Measurements from ENCODE around the gene PELO.

The PELO gene

GRCh38 chr5:52758014-52758413 is 29.7 kb upstream of the PELO start:
- no peak overlapping the region for H3K27ac ChIP-seq (ENCODE audit: insufficient read depth in 1 of 2, low read depth in 1 of 2, low read length in 2 of 2, poor library complexity in 1 of 2, severe bottlenecking in 2 of 2)
- no peak overlapping the region for H3K4me3 ChIP-seq (ENCODE audit: control insufficient read depth in 1 of 7, extremely low read depth in 1 of 7, insufficient read depth in 4 of 7, low read depth in 2 of 7, low read length in 6 of 7)
- no peak for DNase-seq
- peaks cover 0 to 2% (median 0%) of the 10 kb centered on the region in 5 experiments for H3K27me3 ChIP-seq (replicated peaks in 2 of 5; ENCODE audit: control insufficient read depth in 4 of 5, insufficient read depth in 5 of 5, low read length in 4 of 5)
- H3K9me3 ChIP-seq (ENCODE audit: control extremely low read depth in 1 of 5, control insufficient read depth in 4 of 5, insufficient read depth in 2 of 5, low read depth in 1 of 5, low read length in 4 of 5), result no peaks in the 10 kb centered on the region
- H3K4me1 ChIP-seq (ENCODE audit: control extremely low read depth in 1 of 4, control insufficient read depth in 4 of 4, insufficient read depth in 4 of 4, low read length in 3 of 4), result no peaks in the 10 kb centered on the region
- 97% methylated on average over 4 of the region's 5 CpGs for WGBS (ENCODE audit: insufficient coverage)
- POLR2A ChIA-PET, result no interaction called here
- CTCF ChIA-PET, result no interaction called here
- no peaks in the 10 kb centered on the region for H3K36me3 ChIP-seq (ENCODE audit: control insufficient read depth in 4 of 4, insufficient read depth in 4 of 4, low read length in 3 of 4)

- POLR2A ChIA-PET, result no interaction called here
- H3K27me3 ChIP-seq (replicated peaks in 2 of 5; ENCODE audit: control insufficient read depth in 4 of 5, insufficient read depth in 5 of 5, low read length in 4 of 5), result no peaks in the 10 kb centered on the region
- H3K4me1 ChIP-seq (ENCODE audit: control extremely low read depth in 1 of 4, control insufficient read depth in 4 of 4, insufficient read depth in 4 of 4, low read length in 3 of 4), result no peaks in the 10 kb centered on the region
- no peak for DNase-seq
- H3K9me3 ChIP-seq (ENCODE audit: control extremely low read depth in 1 of 5, control insufficient read depth in 4 of 5, insufficient read depth in 2 of 5, low read depth in 1 of 5, low read length in 4 of 5), result no peaks in the 10 kb centered on the region
- WGBS (ENCODE audit: insufficient coverage), result no CpG with 5 or more reads among the region's 1 CpG
- H3K36me3 ChIP-seq (ENCODE audit: control insufficient read depth in 4 of 4, insufficient read depth in 4 of 4, low read length in 3 of 4), result no peaks in the 10 kb centered on the region
- H3K27ac ChIP-seq (ENCODE audit: insufficient read depth in 1 of 2, low read depth in 1 of 2, low read length in 2 of 2, poor library complexity in 1 of 2, severe bottlenecking in 2 of 2), result no peak overlapping the region
- no peak overlapping the region for H3K4me3 ChIP-seq (ENCODE audit: control insufficient read depth in 1 of 7, extremely low read depth in 1 of 7, insufficient read depth in 4 of 7, low read depth in 2 of 7, low read length in 6 of 7)
- CTCF ChIA-PET, result interaction anchor here (0.7 kb wide), 1 partner anchor 45 kb away, joined by 3 read pairs; no protein-coding TSS in a partner anchor
Observed at GRCh38 chr5:52759331-52759730, 28.4 kb upstream of the PELO start.

- CTCF ChIA-PET, result no interaction called here
- Histone ChIP-seq H3K27me3 (replicated peaks in 2 of 5; ENCODE audit: control insufficient read depth in 4 of 5, insufficient read depth in 5 of 5, low read length in 4 of 5) (no peaks in the 10 kb centered on the region), H3K36me3 (ENCODE audit: control insufficient read depth in 4 of 4, insufficient read depth in 4 of 4, low read length in 3 of 4) (no peaks in the 10 kb centered on the region), H3K27ac (ENCODE audit: insufficient read depth in 1 of 2, low read depth in 1 of 2, low read length in 2 of 2, poor library complexity in 1 of 2, severe bottlenecking in 2 of 2) (no peak overlapping the region), H3K4me3 (ENCODE audit: control insufficient read depth in 1 of 7, extremely low read depth in 1 of 7, insufficient read depth in 4 of 7, low read depth in 2 of 7, low read length in 6 of 7) (no peak overlapping the region), H3K9me3 (ENCODE audit: control extremely low read depth in 1 of 5, control insufficient read depth in 4 of 5, insufficient read depth in 2 of 5, low read depth in 1 of 5, low read length in 4 of 5) (no peaks in the 10 kb centered on the region), H3K4me1 (ENCODE audit: control extremely low read depth in 1 of 4, control insufficient read depth in 4 of 4, insufficient read depth in 4 of 4, low read length in 3 of 4) (no peaks in the 10 kb centered on the region)
- WGBS (ENCODE audit: insufficient coverage), result no CpG with 5 or more reads among the region's 1 CpG
- POLR2A ChIA-PET, result no interaction called here
- no peak for DNase-seq
Observed at GRCh38 chr5:52760695-52761366, 26.9 kb upstream of the PELO start.

GRCh38 chr5:52767217-52767743 is 20.4 kb upstream of the PELO start:
- CTCF ChIA-PET, result no interaction called here
- Histone ChIP-seq H3K4me1 (ENCODE audit: control extremely low read depth in 1 of 4, control insufficient read depth in 4 of 4, insufficient read depth in 4 of 4, low read length in 3 of 4) (no peaks in the 10 kb centered on the region), H3K36me3 (ENCODE audit: control insufficient read depth in 4 of 4, insufficient read depth in 4 of 4, low read length in 3 of 4) (no peaks in the 10 kb centered on the region), H3K9me3 (ENCODE audit: control extremely low read depth in 1 of 5, control insufficient read depth in 4 of 5, insufficient read depth in 2 of 5, low read depth in 1 of 5, low read length in 4 of 5) (no peaks in the 10 kb centered on the region), H3K27ac (ENCODE audit: insufficient read depth in 1 of 2, low read depth in 1 of 2, low read length in 2 of 2, poor library complexity in 1 of 2, severe bottlenecking in 2 of 2) (no peak overlapping the region), H3K27me3 (replicated peaks in 2 of 5; ENCODE audit: control insufficient read depth in 4 of 5, insufficient read depth in 5 of 5, low read length in 4 of 5) (no peaks in the 10 kb centered on the region), H3K4me3 (ENCODE audit: control insufficient read depth in 1 of 7, extremely low read depth in 1 of 7, insufficient read depth in 4 of 7, low read depth in 2 of 7, low read length in 6 of 7) (no peak overlapping the region)
- no peak for DNase-seq
- WGBS (ENCODE audit: insufficient coverage), result 100% methylated on average over 1 of the region's 2 CpGs
- POLR2A ChIA-PET, result no interaction called here

- H3K4me3 ChIP-seq (ENCODE audit: control insufficient read depth in 1 of 7, extremely low read depth in 1 of 7, insufficient read depth in 4 of 7, low read depth in 2 of 7, low read length in 6 of 7), result no peak overlapping the region
- WGBS (ENCODE audit: insufficient coverage), result 100% methylated on average over 1 of the region's 1 CpG
- CTCF ChIA-PET, result no interaction called here
- POLR2A ChIA-PET, result no interaction called here
- DNase-seq, result no peak
- no peaks in the 10 kb centered on the region for H3K9me3 ChIP-seq (ENCODE audit: control extremely low read depth in 1 of 5, control insufficient read depth in 4 of 5, insufficient read depth in 2 of 5, low read depth in 1 of 5, low read length in 4 of 5)
- H3K36me3 ChIP-seq (ENCODE audit: control insufficient read depth in 4 of 4, insufficient read depth in 4 of 4, low read length in 3 of 4), result no peaks in the 10 kb centered on the region
- no peak overlapping the region for H3K27ac ChIP-seq (ENCODE audit: insufficient read depth in 1 of 2, low read depth in 1 of 2, low read length in 2 of 2, poor library complexity in 1 of 2, severe bottlenecking in 2 of 2)
- H3K4me1 ChIP-seq (ENCODE audit: control extremely low read depth in 1 of 4, control insufficient read depth in 4 of 4, insufficient read depth in 4 of 4, low read length in 3 of 4), result no peaks in the 10 kb centered on the region
- no peaks in the 10 kb centered on the region for H3K27me3 ChIP-seq (replicated peaks in 2 of 5; ENCODE audit: control insufficient read depth in 4 of 5, insufficient read depth in 5 of 5, low read length in 4 of 5)
Observed at GRCh38 chr5:52767766-52768480, 19.8 kb upstream of the PELO start.

GRCh38 chr5:52769061-52769460 is 18.7 kb upstream of the PELO start:
- Histone ChIP-seq H3K4me3 (ENCODE audit: control insufficient read depth in 1 of 7, extremely low read depth in 1 of 7, insufficient read depth in 4 of 7, low read depth in 2 of 7, low read length in 6 of 7) (no peak overlapping the region), H3K36me3 (ENCODE audit: control insufficient read depth in 4 of 4, insufficient read depth in 4 of 4, low read length in 3 of 4) (no peaks in the 10 kb centered on the region), H3K9me3 (ENCODE audit: control extremely low read depth in 1 of 5, control insufficient read depth in 4 of 5, insufficient read depth in 2 of 5, low read depth in 1 of 5, low read length in 4 of 5) (no peaks in the 10 kb centered on the region), H3K4me1 (ENCODE audit: control extremely low read depth in 1 of 4, control insufficient read depth in 4 of 4, insufficient read depth in 4 of 4, low read length in 3 of 4) (no peaks in the 10 kb centered on the region), H3K27me3 (replicated peaks in 2 of 5; ENCODE audit: control insufficient read depth in 4 of 5, insufficient read depth in 5 of 5, low read length in 4 of 5) (no peaks in the 10 kb centered on the region), H3K27ac (ENCODE audit: insufficient read depth in 1 of 2, low read depth in 1 of 2, low read length in 2 of 2, poor library complexity in 1 of 2, severe bottlenecking in 2 of 2) (no peak overlapping the region)
- no peak for DNase-seq
- ChIA-PET POLR2A (no interaction called here), CTCF (no interaction called here)
- 100% methylated on average over 3 of the region's 5 CpGs for WGBS (ENCODE audit: insufficient coverage)

GRCh38 chr5:52770287-52770939 is 17.3 kb upstream of the PELO start:
- Histone ChIP-seq H3K4me3 (ENCODE audit: control insufficient read depth in 1 of 7, extremely low read depth in 1 of 7, insufficient read depth in 4 of 7, low read depth in 2 of 7, low read length in 6 of 7) (no peak overlapping the region), H3K9me3 (ENCODE audit: control extremely low read depth in 1 of 5, control insufficient read depth in 4 of 5, insufficient read depth in 2 of 5, low read depth in 1 of 5, low read length in 4 of 5) (no peaks in the 10 kb centered on the region), H3K36me3 (ENCODE audit: control insufficient read depth in 4 of 4, insufficient read depth in 4 of 4, low read length in 3 of 4) (no peaks in the 10 kb centered on the region), H3K4me1 (ENCODE audit: control extremely low read depth in 1 of 4, control insufficient read depth in 4 of 4, insufficient read depth in 4 of 4, low read length in 3 of 4) (no peaks in the 10 kb centered on the region), H3K27ac (ENCODE audit: insufficient read depth in 1 of 2, low read depth in 1 of 2, low read length in 2 of 2, poor library complexity in 1 of 2, severe bottlenecking in 2 of 2) (no peak overlapping the region), H3K27me3 (replicated peaks in 2 of 5; ENCODE audit: control insufficient read depth in 4 of 5, insufficient read depth in 5 of 5, low read length in 4 of 5) (no peaks in the 10 kb centered on the region)
- POLR2A ChIA-PET, result no interaction called here
- 100% methylated on average over 2 of the region's 4 CpGs for WGBS (ENCODE audit: insufficient coverage)
- DNase-seq, result no peak
- CTCF ChIA-PET, result no interaction called here

All from common myeloid progenitor, CD34-positive (primary cell).